Measurements from ENCODE around the gene CCDC88A. TPM values are rescaled to one million over a fixed set of nuclear protein-coding genes. Genes with fewer than 3 reads are reported as not detected.

CCDC88A gene
- total and polyA plus RNA-seq, 2 donors from 2014 or later, result 8.2 to 47.6 TPM

DNA sequence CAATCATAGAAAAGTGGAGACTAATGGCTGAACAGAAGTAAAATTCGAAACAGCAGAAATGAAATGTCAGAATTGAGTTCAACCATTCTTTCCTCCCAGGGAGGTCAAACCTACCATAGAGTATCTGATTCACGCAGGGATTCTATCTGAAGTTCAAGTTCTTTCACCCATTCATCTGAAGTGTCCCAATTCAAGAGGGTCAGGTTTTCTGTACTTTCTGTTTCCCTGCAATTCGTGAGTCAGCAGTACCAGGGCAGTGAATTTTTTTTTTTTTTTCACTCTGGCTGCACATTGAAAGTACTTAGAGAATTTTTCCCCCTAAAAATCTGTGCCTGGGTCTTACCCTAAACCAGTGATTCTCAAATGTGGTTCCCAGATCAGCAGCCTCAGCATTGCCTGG lies 40.9 kb upstream of the CCDC88A start:
- FAIRE-seq, result no peak
- Histone ChIP-seq H3K4me3 (ENCODE audit: low read length in 3 of 3) (peak overlapping the region in 2 of 3 donors; percentile 47 to 59), H3K27ac (ENCODE audit: low read depth in 2 of 2, low read length in 2 of 2) (peak overlapping the region in 1 of 2 donors; percentile 5), H3K27me3 (ENCODE audit: control insufficient read depth, insufficient read depth, low read length) (no peaks in the 10 kb centered on the region), H3K9ac (ENCODE audit: low read length in 3 of 3) (no peak overlapping the region), H3K4me1 (ENCODE audit: control insufficient read depth in 2 of 3, insufficient read depth in 2 of 3, low read depth in 1 of 3, low read length in 3 of 3) (no peaks in the 10 kb centered on the region), H3K36me3 (ENCODE audit: control insufficient read depth in 2 of 3, insufficient read depth in 3 of 3, low read length in 3 of 3) (no peaks in the 10 kb centered on the region), H3K9me3 (ENCODE audit: control insufficient read depth in 2 of 3, insufficient read depth in 1 of 3, low read length in 3 of 3) (no peaks in the 10 kb centered on the region)
- intact Hi-C loops (cut with DNase I), result no loop called here
- DNase-seq, result no peak
- TF ChIP-seq, protein P1, sequence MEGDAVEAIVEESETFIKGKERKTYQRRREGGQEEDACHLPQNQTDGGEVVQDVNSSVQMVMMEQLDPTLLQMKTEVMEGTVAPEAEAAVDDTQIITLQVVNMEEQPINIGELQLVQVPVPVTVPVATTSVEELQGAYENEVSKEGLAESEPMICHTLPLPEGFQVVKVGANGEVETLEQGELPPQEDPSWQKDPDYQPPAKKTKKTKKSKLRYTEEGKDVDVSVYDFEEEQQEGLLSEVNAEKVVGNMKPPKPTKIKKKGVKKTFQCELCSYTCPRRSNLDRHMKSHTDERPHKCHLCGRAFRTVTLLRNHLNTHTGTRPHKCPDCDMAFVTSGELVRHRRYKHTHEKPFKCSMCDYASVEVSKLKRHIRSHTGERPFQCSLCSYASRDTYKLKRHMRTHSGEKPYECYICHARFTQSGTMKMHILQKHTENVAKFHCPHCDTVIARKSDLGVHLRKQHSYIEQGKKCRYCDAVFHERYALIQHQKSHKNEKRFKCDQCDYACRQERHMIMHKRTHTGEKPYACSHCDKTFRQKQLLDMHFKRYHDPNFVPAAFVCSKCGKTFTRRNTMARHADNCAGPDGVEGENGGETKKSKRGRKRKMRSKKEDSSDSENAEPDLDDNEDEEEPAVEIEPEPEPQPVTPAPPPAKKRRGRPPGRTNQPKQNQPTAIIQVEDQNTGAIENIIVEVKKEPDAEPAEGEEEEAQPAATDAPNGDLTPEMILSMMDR (IDR thresholded peaks at IDR 0.05; ENCODE audit: borderline replicate concordance, extremely low read depth, insufficient read depth), result no peak

DNA sequence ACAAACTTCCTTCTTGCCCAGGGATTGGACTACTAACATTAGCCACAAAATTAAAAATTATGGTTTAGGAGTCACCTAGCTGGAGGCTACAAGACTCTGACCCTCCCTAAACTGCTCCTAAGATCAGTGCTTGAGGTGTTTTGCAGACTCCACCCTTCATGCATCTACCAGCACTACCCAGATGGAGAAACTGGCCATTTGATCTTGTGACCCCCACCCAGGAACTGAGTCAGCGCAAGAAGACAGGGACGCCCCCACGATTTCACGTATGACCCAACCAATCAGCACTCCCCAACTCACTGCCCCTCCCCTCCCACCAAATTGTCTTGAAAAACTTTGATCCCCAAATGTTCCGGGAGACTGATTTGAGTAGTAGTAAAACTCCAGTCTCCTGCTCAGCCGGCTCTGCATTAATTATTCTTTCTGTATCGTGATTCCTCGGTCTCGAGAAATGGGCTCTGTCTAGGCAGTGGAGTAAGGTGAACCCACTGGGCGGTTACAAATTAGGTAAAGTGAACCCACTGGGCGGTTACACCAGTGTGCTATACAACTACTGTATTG lies 40.1 kb upstream of the CCDC88A start:
- Histone ChIP-seq H3K27ac (ENCODE audit: low read depth in 2 of 2, low read length in 2 of 2) (peak overlapping the region in 1 of 2 donors; percentile 5), H3K36me3 (ENCODE audit: control insufficient read depth in 2 of 3, insufficient read depth in 3 of 3, low read length in 3 of 3) (no peaks in the 10 kb centered on the region), H3K27me3 (ENCODE audit: control insufficient read depth, insufficient read depth, low read length) (no peaks in the 10 kb centered on the region), H3K9ac (ENCODE audit: low read length in 3 of 3) (no peak overlapping the region), H3K9me3 (ENCODE audit: control insufficient read depth in 2 of 3, insufficient read depth in 1 of 3, low read length in 3 of 3) (no peaks in the 10 kb centered on the region), H3K4me3 (ENCODE audit: low read length in 3 of 3) (peak overlapping the region in 2 of 3 donors; percentile 47 to 59), H3K4me1 (ENCODE audit: control insufficient read depth in 2 of 3, insufficient read depth in 2 of 3, low read depth in 1 of 3, low read length in 3 of 3) (no peaks in the 10 kb centered on the region)
- TF ChIP-seq, protein P1 (IDR thresholded peaks at IDR 0.05; ENCODE audit: borderline replicate concordance, extremely low read depth, insufficient read depth), result no peak
- no peak for DNase-seq
- intact Hi-C loops (cut with DNase I), result no loop called here
- FAIRE-seq, result no peak

DNA sequence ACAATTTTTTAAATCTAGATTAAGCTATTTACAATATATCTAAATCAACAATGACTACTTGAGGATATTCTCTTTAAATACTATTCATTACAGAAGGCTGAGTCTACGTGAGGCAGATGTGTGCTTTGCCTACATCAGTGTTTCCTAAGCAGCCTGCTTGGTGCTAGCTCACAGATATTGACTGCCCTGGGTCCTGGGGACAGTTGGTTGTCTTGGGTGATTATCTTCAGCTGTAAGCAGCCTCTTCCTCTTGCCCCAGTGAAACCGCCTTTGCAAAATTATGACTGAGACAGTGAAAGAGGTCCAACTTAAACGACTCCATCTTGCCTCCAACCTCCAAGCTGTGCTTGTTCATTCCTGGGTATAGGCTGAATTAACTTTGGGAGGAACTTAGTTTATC lies 39.6 kb upstream of the CCDC88A start:
- FAIRE-seq, result no peak
- TF ChIP-seq, protein P1 (IDR thresholded peaks at IDR 0.05; ENCODE audit: borderline replicate concordance, extremely low read depth, insufficient read depth), result no peak

DNA sequence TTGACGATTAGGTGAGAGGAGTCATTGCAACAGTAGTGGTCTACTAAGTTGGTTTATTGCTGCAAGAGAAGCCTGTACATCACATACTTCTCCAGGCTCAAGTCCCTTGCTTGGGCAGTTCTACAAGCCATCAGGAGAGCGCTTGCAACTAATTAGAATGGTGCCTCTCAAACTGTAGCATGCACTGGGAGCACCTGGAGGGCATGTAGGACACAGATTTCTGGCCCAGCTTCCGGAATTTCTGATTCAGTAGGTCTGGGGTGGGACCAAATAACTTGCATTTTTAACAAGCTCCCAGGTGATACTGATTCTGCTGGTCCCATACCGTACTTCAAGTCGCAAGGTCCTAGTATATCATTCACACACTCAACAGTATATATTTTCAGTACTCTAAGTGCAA lies 34.5 kb upstream of the CCDC88A start:
- Histone ChIP-seq H3K9me3 (ENCODE audit: control insufficient read depth in 2 of 3, insufficient read depth in 1 of 3, low read length in 3 of 3) (no peaks in the 10 kb centered on the region), H3K4me3 (ENCODE audit: low read length in 3 of 3) (no peak overlapping the region), H3K36me3 (ENCODE audit: control insufficient read depth in 2 of 3, insufficient read depth in 3 of 3, low read length in 3 of 3) (no peaks in the 10 kb centered on the region), H3K9ac (ENCODE audit: low read length in 3 of 3) (no peak overlapping the region), H3K27ac (ENCODE audit: low read depth in 2 of 2, low read length in 2 of 2) (no peak overlapping the region), H3K27me3 (ENCODE audit: control insufficient read depth, insufficient read depth, low read length) (no peaks in the 10 kb centered on the region), H3K4me1 (ENCODE audit: control insufficient read depth in 2 of 3, insufficient read depth in 2 of 3, low read depth in 1 of 3, low read length in 3 of 3) (no peaks in the 10 kb centered on the region)
- intact Hi-C loops (cut with DNase I), result no loop called here
- DNase-seq (no peak), FAIRE-seq (no peak)
- TF ChIP-seq, protein P1 (IDR thresholded peaks at IDR 0.05; ENCODE audit: borderline replicate concordance, extremely low read depth, insufficient read depth), result no peak

More for the DNA sequence above, 39.6 kb upstream of the CCDC88A start:
- H3K4me1 ChIP-seq (ENCODE audit: control insufficient read depth in 2 of 3, insufficient read depth in 2 of 3, low read depth in 1 of 3, low read length in 3 of 3), result no peaks in the 10 kb centered on the region
- no peaks in the 10 kb centered on the region for H3K27me3 ChIP-seq (ENCODE audit: control insufficient read depth, insufficient read depth, low read length)
- no peak overlapping the region for H3K27ac ChIP-seq (ENCODE audit: low read depth in 2 of 2, low read length in 2 of 2)
- no peaks in the 10 kb centered on the region for H3K9me3 ChIP-seq (ENCODE audit: control insufficient read depth in 2 of 3, insufficient read depth in 1 of 3, low read length in 3 of 3)
- no peak overlapping the region for H3K9ac ChIP-seq (ENCODE audit: low read length in 3 of 3)
- intact Hi-C loops (cut with DNase I), result no loop called here
- peak overlapping the region in 1 of 3 donors; percentile 47 for H3K4me3 ChIP-seq (ENCODE audit: low read length in 3 of 3)
- no peaks in the 10 kb centered on the region for H3K36me3 ChIP-seq (ENCODE audit: control insufficient read depth in 2 of 3, insufficient read depth in 3 of 3, low read length in 3 of 3)
- DNase-seq, result no peak
